WTC11 (cell line): Measurements from ENCODE around the gene CLEC17A. TPM values are rescaled to one million over a fixed set of nuclear protein-coding genes. Genes with fewer than 3 reads are reported as not detected.

Experiments
- ATAC-seq: fragments of 200-7000 bp; cut with Tn5 transposase; 2 replicates; pipeline ENCODE4 v1.10.0; 2021; ENCODE audit warnings: mild to moderate bottlenecking, moderate library complexity
- CTCF ChIA-PET: fragments of 300-600 bp; sonication (Branson Sonifier 250); formaldehyde crosslinking; loops from one replicate; lab custom pipeline; 2021; ENCODE audit warnings: antibody characterized with exemption; lab: Charles Lee
- POLR2A ChIA-PET: fragments of 350-600 bp; sonication (Branson Sonifier 250); formaldehyde crosslinking; loops from one replicate; lab custom pipeline; 2021; ENCODE audit warnings: antibody characterized with exemption; lab: Charles Lee
- DNase-seq: peaks from one replicate; pipeline ENCODE4 v3.0.0; 2021; ENCODE audit warnings: low spot score
- H3K27ac Mint-ChIP-seq: 2 replicates; pipeline ENCODE4 v1.8.0; 2021; ENCODE audit warnings: mixed read lengths
- H3K27me3 Mint-ChIP-seq: 2 replicates; pipeline ENCODE4 v1.8.0; 2021; ENCODE audit warnings: low read depth, mild to moderate bottlenecking, moderate library complexity, mixed read lengths
- H3K36me3 Mint-ChIP-seq: 2 replicates; pipeline ENCODE4 v1.8.0; 2021; ENCODE audit warnings: mixed read lengths
- H3K4me1 Mint-ChIP-seq: 2 replicates; pipeline ENCODE4 v1.8.0; 2022; ENCODE audit warnings: mixed read lengths
- H3K4me3 Mint-ChIP-seq: 2 replicates; pipeline ENCODE4 v1.8.0; 2021; ENCODE audit warnings: mild to moderate bottlenecking, moderate library complexity, mixed read lengths
- H3K9me3 Mint-ChIP-seq: 2 replicates; pipeline ENCODE4 v1.8.0; 2021; ENCODE audit warnings: mixed read lengths
- CTCF ChIP-seq: fragments of 200-600 bp; IDR thresholded peaks from 2 replicates; pipeline ENCODE4 v1.8.0; 2022; ENCODE audit warnings: antibody characterized with exemption
- E2F5 ChIP-seq: sonication (generic); formaldehyde crosslinking; IDR thresholded peaks from 2 replicates; pipeline ENCODE4 v1.8.1; 2022; ENCODE audit warnings: mild to moderate bottlenecking, moderate library complexity, missing genetic modification reagents
- FOXJ3 ChIP-seq: sonication (generic); formaldehyde crosslinking; IDR thresholded peaks from 2 replicates; pipeline ENCODE4 v1.9.0; 2021; ENCODE audit warnings: missing genetic modification reagents, mild to moderate bottlenecking, borderline replicate concordance
- FOXK1 ChIP-seq: sonication (generic); formaldehyde crosslinking; IDR thresholded peaks from 2 replicates; pipeline ENCODE4 v1.8.0; 2022; ENCODE audit warnings: mild to moderate bottlenecking, moderate library complexity, missing genetic modification reagents
- FOXP4 ChIP-seq: sonication (generic); formaldehyde crosslinking; IDR thresholded peaks from 2 replicates; pipeline ENCODE4 v1.8.0; 2022; ENCODE audit warnings: mild to moderate bottlenecking, missing genetic modification reagents
- GTF2I ChIP-seq: fragments of 250-450 bp; sonication (Bioruptor Pico); conservative IDR thresholded peaks from 2 replicates; pipeline ENCODE4 v1.4.0; 2021; ENCODE audit warnings: mild to moderate bottlenecking
- HMGXB4 ChIP-seq: sonication (generic); formaldehyde crosslinking; IDR thresholded peaks from 2 replicates; pipeline ENCODE4 v1.8.1; 2023; ENCODE audit warnings: mild to moderate bottlenecking, moderate library complexity, missing genetic modification reagents
- IRF2 ChIP-seq: sonication (generic); formaldehyde crosslinking; IDR thresholded peaks from 2 replicates; pipeline ENCODE4 v1.8.0; 2022; ENCODE audit warnings: low read depth, missing genetic modification reagents, borderline replicate concordance
- NFATC4 ChIP-seq: fragments of 250-450 bp; sonication (Bioruptor Pico); IDR thresholded peaks from 2 replicates; pipeline ENCODE4 v1.9.0; 2021; ENCODE audit warnings: mild to moderate bottlenecking
- PRDM15 ChIP-seq: sonication (generic); formaldehyde crosslinking; IDR thresholded peaks from 2 replicates; pipeline ENCODE4 v1.8.0; 2022; ENCODE audit warnings: missing genetic modification reagents
- PRRX2 ChIP-seq: fragments of 250-450 bp; sonication (Bioruptor Pico); IDR thresholded peaks from 2 replicates; pipeline ENCODE4 v1.8.0; 2021; ENCODE audit warnings: mild to moderate bottlenecking
- SMAD4 ChIP-seq: sonication (generic); formaldehyde crosslinking; IDR thresholded peaks from 2 replicates; pipeline ENCODE4 v1.8.0; 2022; ENCODE audit warnings: mild to moderate bottlenecking, missing genetic modification reagents
- TCF7 ChIP-seq: sonication (generic); formaldehyde crosslinking; IDR thresholded peaks from 2 replicates; pipeline ENCODE4 v1.8.0; 2022; ENCODE audit warnings: mild to moderate bottlenecking, low read depth, missing genetic modification reagents, moderate library complexity
- USF1 ChIP-seq: sonication (generic); formaldehyde crosslinking; IDR thresholded peaks from 2 replicates; pipeline ENCODE4 v1.8.0; 2022; ENCODE audit warnings: mild to moderate bottlenecking, missing genetic modification reagents
- ZBTB21 ChIP-seq: sonication (generic); formaldehyde crosslinking; IDR thresholded peaks from 2 replicates; pipeline ENCODE4 v1.8.1; 2023; ENCODE audit warnings: mild to moderate bottlenecking, missing genetic modification reagents, borderline replicate concordance
- ZNF263 ChIP-seq: sonication (generic); formaldehyde crosslinking; IDR thresholded peaks from 2 replicates; pipeline ENCODE4 v1.8.1; 2022; ENCODE audit warnings: low read depth, mild to moderate bottlenecking, moderate library complexity, missing genetic modification reagents
- ZNF416 ChIP-seq: fragments of 250-450 bp; sonication (Bioruptor Pico); IDR thresholded peaks from 2 replicates; pipeline ENCODE4 v1.9.0; 2021; ENCODE audit warnings: mild to moderate bottlenecking, inconsistent platforms
- ZSCAN18 ChIP-seq: fragments of 250-450 bp; sonication (Bioruptor Pico); IDR thresholded peaks from 2 replicates; pipeline ENCODE4 v2.1.2; 2022; ENCODE audit warnings: mild to moderate bottlenecking, moderate library complexity
- total RNA-seq: library from RNA; stranded (reverse); gene quantifications from 3 replicates; pipeline ENCODE4 v1.2.3, GENCODE V29; 2021

CLEC17A gene
- total RNA-seq, 1 experiment from 2014 or later: not detected

GRCh38 chr19:14555918-14556661 lies 26.8 kb upstream of the CLEC17A start (continued):
- no peak for TF ChIP-seq PRDM15 (CRISPR knock-in tag)

GRCh38 chr19:14556662-14557188 lies 26.2 kb upstream of the CLEC17A start:
- peak; percentile 90 for DNase-seq
- CTCF ChIA-PET: interaction anchor here (0.5 to 4.4 kb wide), 25 partner anchors 9 to 220 kb away, joined by 3 to 39 read pairs (median 8); partner anchors contain the start of genes DNAJB1, GIPC1, NDUFB7 and PTGER1
- Mint-ChIP-seq H3K4me3 (no peak overlapping the region), H3K27me3 (no peaks in the 10 kb centered on the region), H3K9me3 (no peaks in the 10 kb centered on the region), H3K27ac (peak overlapping the region; percentile 65; the same call in 1 of the 2 replicates), H3K4me1 (peaks cover 31% of the 10 kb centered on the region), H3K36me3 (no peaks in the 10 kb centered on the region)
- no peak for TF ChIP-seq FOXP4 (CRISPR knock-in tag)
- TF ChIP-seq ZNF263: no peak
- 0 out of 2 replicates have a peak, but pooled peaks have one; percentile 60 for TF ChIP-seq ZNF416 (CRISPR knock-in tag)
- no peak for TF ChIP-seq ZBTB21 (CRISPR knock-in tag)
- no peak for TF ChIP-seq GTF2I
- TF ChIP-seq HMGXB4: peak; percentile 62; the same call in 1 of the 2 replicates
- peak; percentile 94 for TF ChIP-seq CTCF
- POLR2A ChIA-PET: interaction anchor here (0.6 to 0.8 kb wide), 2 partner anchors 39 to 133 kb away, joined by 3 to 5 read pairs; partner anchors contain the start of gene DNAJB1
- peak; percentile 75 for ATAC-seq

GRCh38 chr19:14558370-14559066 lies 24.4 kb upstream of the CLEC17A start:
- Mint-ChIP-seq H3K4me3 (no peak overlapping the region), H3K36me3 (no peaks in the 10 kb centered on the region), H3K9me3 (no peaks in the 10 kb centered on the region), H3K4me1 (peaks cover 45% of the 10 kb centered on the region), H3K27me3 (no peaks in the 10 kb centered on the region), H3K27ac (peak overlapping the region; percentile 60)
- ChIA-PET POLR2A (no interaction called here), CTCF (interaction anchor here (0.5 to 1.7 kb wide), 3 partner anchors 16 to 148 kb away, joined by 3 to 4 read pairs (median 4); no protein-coding TSS in a partner anchor)
- DNase-seq (no peak), ATAC-seq (no peak)
- TF ChIP-seq ZSCAN18 (no peak), E2F5 (no peak), FOXK1 (CRISPR knock-in tag) (no peak), SMAD4 (CRISPR knock-in tag) (no peak), IRF2 (CRISPR knock-in tag) (no peak), FOXJ3 (CRISPR knock-in tag) (no peak), USF1 (CRISPR knock-in tag) (no peak), NFATC4 (CRISPR knock-in tag) (no peak), TCF7 (no peak), PRRX2 (CRISPR knock-in tag) (no peak)
